Adrenal gland (tissue), 12 donors: Measurements from ENCODE around the gene BTBD19. TPM values are rescaled to one million over a fixed set of nuclear protein-coding genes. Genes with fewer than 3 reads are reported as not detected.

Experiments used
- DNase-seq, 7 donors: peaks; one replicate each; pipeline ENCODE4 v3.0.0-alpha.2; 2019 to 2020
- H3K27ac ChIP-seq, 5 donors: fragments of 200-600 bp; sonication (generic) in 4 of 5; 1 replicate in 3 of 5; 2 replicates in 2 of 5; pipeline versions ENCODE4 v1.5.1 to v1.8.0; 2016 to 2020; ENCODE audit warnings: mild to moderate bottlenecking in 1 of 5
- H3K27me3 ChIP-seq: fragments of 200-600 bp; 2 replicates; pipeline ENCODE4 v1.8.0; 2021
- H3K36me3 ChIP-seq, 2 donors: fragments of 200-600 bp; replicated peaks in 1 of 2; 1 replicate in 1 of 2; 2 replicates in 1 of 2; pipeline versions ENCODE4 v1.5.1 to v1.8.0; 2018 to 2022
- H3K4me1 ChIP-seq, 2 donors: fragments of 200-600 bp; replicated peaks in 1 of 2; 1 replicate in 1 of 2; 2 replicates in 1 of 2; pipeline versions ENCODE4 v1.5.1 to v1.8.0; 2018 to 2021
- H3K4me3 ChIP-seq, 4 donors: fragments of 200-600 bp; sonication (generic) in 3 of 4; one replicate each; pipeline ENCODE4 v1.5.1; 2016 to 2018
- H3K9me3 ChIP-seq, 3 donors: fragments of 200-600 bp; sonication (generic) in 1 of 3; replicated peaks in 1 of 3; 1 replicate in 2 of 3; 2 replicates in 1 of 3; pipeline versions ENCODE4 v1.5.1 to v1.8.0; 2016 to 2021
- POLR2A ChIP-seq, 2 donors: fragments of 450-650 bp; IDR thresholded peaks; one replicate each; pipeline ENCODE4 v1.6.1; 2017; ENCODE audit warnings: antibody characterized with exemption in 2 of 2, mild to moderate bottlenecking in 2 of 2, moderate library complexity in 1 of 2
- WGBS, 4 donors: extraction: QIAGEN DNeasy Blood & Tissue Kit in 2 of 4; methylation state at CpG; one replicate each; pipeline versions ENCODE4 v1.1.5 to v1.1.7; 2013 to 2017; 5-methylcytosine and 5-hydroxymethylcytosine counted together
- intact Hi-C, 2 donors: fragments of 100-400 bp; cut with DNase I; formaldehyde crosslinking; loops; one replicate each; pipeline versions ENCODE4 v1.14.1 to v1.15.0; 2022 to 2023
- polyA plus RNA-seq, 3 donors: library from polyadenylated mRNA; stranded (reverse); fragments of 200-250 nt in 2 of 3; fragments of 350-450 nt in 1 of 3; fragmentation: Illumina TruSeq in 1 of 3; extraction: RNeasy Lipid Tissue Mini Kit (QIAGEN cat#74804) in 1 of 3; gene quantifications; one replicate each; pipeline ENCODE4 v1.2.3, GENCODE V29; 2013 to 2014
- total RNA-seq, 9 donors: library from RNA; depleted of rRNA in 4 of 9; stranded (reverse); fragments of >200 nt in 4 of 9; fragments of 120-200 nt in 1 of 9; fragmentation: NEBNext Ultra II Directional in 1 of 9; extraction: Animal tissue kit (Norgen Biotek cat#: 25700) in 1 of 9; gene quantifications; one replicate each; pipeline versions ENCODE4 v1.1.0 to v1.2.4, GENCODE V29; 2013 to 2023
- TF ChIP-seq, protein P1 (sequence below), 6 experiments: fragments of 450-650 bp in 4 of 6; fragments of 200-600 bp in 2 of 6; sonication (generic) in 1 of 6; IDR thresholded peaks; 1 replicate in 5 of 6; 2 replicates in 1 of 6; pipeline versions ENCODE4 v1.5.1 to v1.8.0; 2016 to 2021; ENCODE audit warnings: antibody characterized with exemption in 6 of 6, mild to moderate bottlenecking in 2 of 6, moderate library complexity in 1 of 6
- donor health status: healthy with polysubstance abuse.
- donor health status: Bipolar disorder and iron deficiency.
- donor health status: DM: yes; HTN: yes; CAD: no.
- donor health status: DM: no; HTN: no; CAD: no.
- donor health status: DM: no; HTN: no; CAD: no.
- donor health status: DM: yes; HTN: yes; CAD: no.

BTBD19 gene
- total and polyA plus RNA-seq, 12 donors, result 4.8 to 67.2 (median 21.3) TPM

DNA sequence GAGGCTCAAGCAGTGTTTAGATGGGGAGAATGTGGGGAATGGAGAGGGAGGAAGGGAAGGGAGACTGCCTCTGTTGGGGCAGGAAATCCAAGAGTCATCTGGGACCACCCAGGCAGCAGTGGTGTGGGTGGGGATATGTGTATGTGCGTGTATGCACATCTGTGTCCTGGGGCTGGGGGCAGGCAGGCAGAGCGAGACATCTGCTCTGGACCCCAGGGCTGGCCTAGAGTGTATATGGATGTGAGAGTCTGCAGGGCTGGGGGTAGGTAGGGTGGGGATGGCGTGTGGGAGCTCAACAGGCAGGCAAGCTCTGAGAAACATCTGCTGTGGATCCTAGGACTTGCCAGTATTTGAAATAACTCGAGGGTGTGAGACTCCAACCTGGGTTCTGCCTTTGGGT lies 31.3 kb downstream of the BTBD19 start:
- H3K4me1 ChIP-seq, result peaks cover 5 to 22% of the 10 kb centered on the region in 2 donors
- TF ChIP-seq POLR2A (IDR thresholded peaks at IDR 0.05), result no peak
- TF ChIP-seq, protein P1, sequence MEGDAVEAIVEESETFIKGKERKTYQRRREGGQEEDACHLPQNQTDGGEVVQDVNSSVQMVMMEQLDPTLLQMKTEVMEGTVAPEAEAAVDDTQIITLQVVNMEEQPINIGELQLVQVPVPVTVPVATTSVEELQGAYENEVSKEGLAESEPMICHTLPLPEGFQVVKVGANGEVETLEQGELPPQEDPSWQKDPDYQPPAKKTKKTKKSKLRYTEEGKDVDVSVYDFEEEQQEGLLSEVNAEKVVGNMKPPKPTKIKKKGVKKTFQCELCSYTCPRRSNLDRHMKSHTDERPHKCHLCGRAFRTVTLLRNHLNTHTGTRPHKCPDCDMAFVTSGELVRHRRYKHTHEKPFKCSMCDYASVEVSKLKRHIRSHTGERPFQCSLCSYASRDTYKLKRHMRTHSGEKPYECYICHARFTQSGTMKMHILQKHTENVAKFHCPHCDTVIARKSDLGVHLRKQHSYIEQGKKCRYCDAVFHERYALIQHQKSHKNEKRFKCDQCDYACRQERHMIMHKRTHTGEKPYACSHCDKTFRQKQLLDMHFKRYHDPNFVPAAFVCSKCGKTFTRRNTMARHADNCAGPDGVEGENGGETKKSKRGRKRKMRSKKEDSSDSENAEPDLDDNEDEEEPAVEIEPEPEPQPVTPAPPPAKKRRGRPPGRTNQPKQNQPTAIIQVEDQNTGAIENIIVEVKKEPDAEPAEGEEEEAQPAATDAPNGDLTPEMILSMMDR (IDR thresholded peaks at IDR 0.05), result no peak
- WGBS, 4 donors, result 65 to 71% (median 67%) methylated on average over 4 of the region's 4 CpGs
- H3K27ac ChIP-seq, result no peak overlapping the region
- no peak for DNase-seq
- intact Hi-C loops, result loop anchor here in 1 of 2 donors (5.0 kb wide), 1 partner anchor 168 kb away; no protein-coding TSS in a partner anchor
- H3K27me3 ChIP-seq, result no peaks in the 10 kb centered on the region
- H3K4me3 ChIP-seq, result no peak overlapping the region
- H3K36me3 ChIP-seq, result no peaks in the 10 kb centered on the region
- no peaks in the 10 kb centered on the region for H3K9me3 ChIP-seq

DNA sequence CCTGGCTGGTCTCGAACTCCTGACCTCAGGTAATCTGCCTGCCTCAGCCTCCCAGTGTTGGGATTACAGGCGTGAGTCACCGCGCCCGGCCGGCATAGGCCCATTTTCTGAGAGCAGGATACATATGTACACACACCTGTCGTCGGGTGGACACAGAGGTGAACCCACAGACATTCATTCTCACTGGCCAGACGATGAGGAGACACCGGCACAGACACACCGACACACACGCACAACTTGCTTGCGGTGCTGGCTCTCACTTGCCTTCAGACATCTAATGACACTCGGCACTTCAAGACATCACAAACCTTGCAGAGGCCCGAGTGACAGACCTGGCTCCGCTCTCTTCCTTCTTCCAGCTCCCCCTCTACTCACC lies 34.2 kb downstream of the BTBD19 start:
- Histone ChIP-seq H3K36me3 (no peaks in the 10 kb centered on the region), H3K27me3 (no peaks in the 10 kb centered on the region), H3K27ac (peak overlapping the region in 2 of 5 donors; percentile 28 to 45), H3K4me1 (peaks cover 5 to 13% of the 10 kb centered on the region in 2 donors), H3K4me3 (peak overlapping the region in 2 of 4 donors; percentile 50 to 71), H3K9me3 (no peaks in the 10 kb centered on the region)
- WGBS, 4 donors, result 50 to 69% (median 53%) methylated on average over 10 to 16 of the region's 16 CpGs
- DNase-seq, result no peak
- no peak for TF ChIP-seq POLR2A (IDR thresholded peaks at IDR 0.05)
- TF ChIP-seq, protein P1 (IDR thresholded peaks at IDR 0.05), result no peak
- intact Hi-C loops, result loop anchor here in 1 of 2 donors (5.0 kb wide), 1 partner anchor 160 kb away; no protein-coding TSS in a partner anchor

DNA sequence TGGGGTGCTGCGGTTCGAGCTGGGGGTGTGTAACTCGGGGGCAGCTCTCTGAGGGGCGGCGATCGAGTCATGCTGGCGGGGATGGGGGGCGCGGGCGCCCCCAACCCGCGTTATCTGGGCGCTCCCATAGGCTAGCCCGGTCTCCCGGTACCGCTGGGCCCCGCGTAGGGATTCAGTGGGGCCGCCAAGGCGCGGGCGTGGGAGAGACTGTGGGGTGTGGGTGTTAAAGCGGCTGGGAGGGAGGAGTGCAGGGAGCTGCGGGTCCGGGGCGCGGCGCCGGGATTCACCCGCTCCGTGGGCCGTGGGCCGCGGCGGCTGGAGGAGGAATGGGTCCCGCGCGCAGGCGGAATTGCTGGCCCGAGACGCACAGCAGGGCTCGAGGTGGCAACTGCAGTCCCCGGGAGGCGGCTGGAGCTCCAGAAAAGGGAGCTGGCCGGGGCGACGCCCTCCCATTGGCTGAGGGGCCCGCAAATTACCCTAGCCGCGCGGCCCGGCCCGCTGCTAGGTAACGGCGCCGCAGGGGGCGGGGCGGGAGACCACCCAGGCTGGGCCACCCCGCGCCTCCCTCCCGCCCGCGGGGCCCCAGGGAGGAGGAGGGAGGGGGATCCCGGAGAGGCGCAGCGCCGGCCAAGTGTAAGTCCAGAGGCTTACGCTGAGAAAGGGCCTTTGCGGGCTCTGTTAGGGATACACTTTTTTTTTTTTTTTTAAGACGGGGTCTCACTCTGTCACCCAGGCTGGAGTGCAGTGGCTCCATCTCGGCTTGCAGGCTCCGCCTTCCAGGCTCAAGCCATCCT lies 34.7 kb downstream of the BTBD19 start, which contains the start of gene PTCH2:
Gene PTCH2 (minus strand): TSS at position 392 of the 794 bp plus-strand sequence. CDS start 321 bp downstream, at position 71.
- H3K4me1 ChIP-seq, result peaks cover 5 to 19% of the 10 kb centered on the region in 2 donors
- peak within 1 kb of the TSS in 2 of 5 donors; percentile 28 to 45 for H3K27ac ChIP-seq
- intact Hi-C loops, result loop anchor here in 1 of 2 donors (5.0 kb wide), 1 partner anchor 159 kb away; no protein-coding TSS in a partner anchor
- DNase-seq, result peak; percentile 67 to 81 (median 76)
- TF ChIP-seq, protein P1 (IDR thresholded peaks at IDR 0.05), result no peak
- TF ChIP-seq POLR2A (IDR thresholded peaks at IDR 0.05), result peak in 1 of 2 donors; percentile 54
- WGBS, 4 donors, result 2 to 8% (median 2%) methylated on average over 4 to 72 of the region's 72 CpGs
- no peaks in the 10 kb centered on the region for H3K27me3 ChIP-seq
- H3K4me3 ChIP-seq, result peak within 1 kb of the TSS in 2 of 4 donors; percentile 50 to 71
- no peaks in the 10 kb centered on the region for H3K9me3 ChIP-seq
- no peaks in the 10 kb centered on the region for H3K36me3 ChIP-seq

DNA sequence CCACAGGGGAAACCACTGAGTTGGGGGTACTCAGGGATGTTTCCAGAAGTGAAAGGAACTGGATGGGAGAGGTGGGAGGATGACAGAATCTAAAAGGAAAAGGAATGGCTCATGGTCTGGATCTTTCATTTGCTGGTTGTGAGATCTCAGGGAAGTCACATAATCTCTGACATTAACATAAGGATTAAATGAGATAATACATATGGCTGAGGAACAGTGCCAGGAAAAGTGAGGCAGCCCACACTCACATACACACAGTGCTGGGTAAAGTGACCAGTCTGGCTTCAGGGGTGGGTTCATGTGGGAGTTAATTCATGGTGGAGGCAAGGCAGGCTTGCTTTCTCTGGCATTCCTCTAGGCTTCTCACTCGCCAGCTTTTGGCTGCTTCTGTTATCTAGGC lies 38.7 kb downstream of the BTBD19 start:
- intact Hi-C loops, result loop anchor here in 1 of 2 donors (5.0 kb wide), 1 partner anchor 140 kb away; the partner anchor contains the start of gene EIF2B3
- H3K27ac ChIP-seq, result no peak overlapping the region
- 57 to 70% (median 64%) methylated on average over 1 of the region's 1 CpG for WGBS, 4 donors
- no peaks in the 10 kb centered on the region for H3K27me3 ChIP-seq
- H3K9me3 ChIP-seq, result no peaks in the 10 kb centered on the region
- H3K4me1 ChIP-seq, result peaks cover 5 to 36% of the 10 kb centered on the region in 2 donors
- no peak for TF ChIP-seq POLR2A (IDR thresholded peaks at IDR 0.05)
- TF ChIP-seq, protein P1 (IDR thresholded peaks at IDR 0.05), result no peak
- no peak for DNase-seq
- H3K4me3 ChIP-seq, result no peak overlapping the region
- no peaks in the 10 kb centered on the region for H3K36me3 ChIP-seq
